Osteocyte (in vitro differentiated cells): ENCODE data around the gene IRX4. TPM values are rescaled to one million over a fixed set of nuclear protein-coding genes. Genes with fewer than 3 reads are reported as not detected.

Experiments
- DNase-seq: peaks from one replicate; pipeline ENCODE4 v3.0.0; 2021; ENCODE audit warnings: mixed read lengths; ENCODE audit not compliant: unreplicated experiment; ENCODE audit errors: extremely low spot score
- H3K27ac Mint-ChIP-seq: one replicate; pipeline ENCODE4 v1.8.0; 2021; ENCODE audit warnings: mild to moderate bottlenecking, mixed read lengths; ENCODE audit not compliant: unreplicated experiment
- H3K27me3 Mint-ChIP-seq: one replicate; pipeline ENCODE4 v1.8.0; 2021; ENCODE audit warnings: mixed read lengths; ENCODE audit not compliant: unreplicated experiment
- H3K36me3 Mint-ChIP-seq: one replicate; pipeline ENCODE4 v1.8.0; 2021; ENCODE audit warnings: mixed read lengths; ENCODE audit not compliant: unreplicated experiment
- H3K4me1 Mint-ChIP-seq: one replicate; pipeline ENCODE4 v1.8.0; 2021; ENCODE audit warnings: mixed read lengths; ENCODE audit not compliant: unreplicated experiment
- H3K4me3 Mint-ChIP-seq: one replicate; pipeline ENCODE4 v1.8.0; 2021; ENCODE audit warnings: mild to moderate bottlenecking, moderate library complexity, mixed read lengths; ENCODE audit not compliant: unreplicated experiment
- H3K9me3 Mint-ChIP-seq: one replicate; pipeline ENCODE4 v1.8.0; 2021; ENCODE audit warnings: mixed read lengths; ENCODE audit not compliant: unreplicated experiment
- total RNA-seq: library from RNA; stranded (reverse); gene quantifications from 2 replicates; pipeline ENCODE4 v1.2.1, GENCODE V29; 2021
- TF ChIP-seq, protein P1 (sequence below): fragments of 200-600 bp; sonication (generic); IDR thresholded peaks from 2 replicates; pipeline ENCODE4 v1.5.0; 2021; ENCODE audit warnings: antibody characterized with exemption, mild to moderate bottlenecking, moderate library complexity

The IRX4 gene
- total RNA-seq, 1 donor from 2014 or later = not detected

DNA sequence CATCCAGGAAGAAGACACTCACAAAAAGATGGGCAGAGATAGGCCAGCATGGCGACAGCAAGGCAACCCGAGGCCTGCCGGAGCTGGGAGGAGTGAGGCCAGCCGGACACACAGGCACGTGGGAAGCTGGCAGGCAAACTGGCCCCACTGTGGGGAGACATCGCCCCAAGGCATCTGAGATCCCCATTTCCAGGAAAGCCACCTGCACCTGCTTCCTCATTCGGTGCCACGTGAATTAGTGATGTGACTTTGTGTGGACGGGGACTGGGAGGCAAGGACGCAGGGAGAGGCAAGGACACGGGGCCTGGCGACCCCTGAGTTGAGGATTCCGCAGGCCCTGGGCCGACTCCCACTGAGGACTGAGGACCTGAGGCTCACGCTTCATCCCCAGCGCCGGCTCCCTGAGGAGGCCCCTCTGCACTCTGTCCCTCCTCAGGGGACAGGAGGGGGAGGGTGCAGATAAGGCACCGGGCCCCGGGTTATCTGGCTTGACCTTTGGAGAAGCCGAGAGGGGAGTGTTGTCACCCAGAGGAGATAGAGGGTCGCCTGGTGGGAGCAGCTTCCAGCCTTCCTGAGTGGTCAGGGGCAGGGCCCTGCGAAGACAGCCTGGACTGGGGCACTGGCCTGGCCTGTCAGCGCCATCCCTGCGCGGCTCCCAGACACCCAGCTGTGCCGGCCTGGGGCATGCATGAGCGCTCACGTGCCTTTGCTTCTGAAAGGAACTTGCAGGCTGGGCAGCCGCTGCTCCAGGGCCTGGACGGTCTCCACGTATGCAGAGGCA is 41.8 kb downstream of the IRX4 start:
- H3K4me3 Mint-ChIP-seq = no peak overlapping the region
- DNase-seq = no peak
- no peaks in the 10 kb centered on the region for H3K9me3 Mint-ChIP-seq
- TF ChIP-seq, protein P1, sequence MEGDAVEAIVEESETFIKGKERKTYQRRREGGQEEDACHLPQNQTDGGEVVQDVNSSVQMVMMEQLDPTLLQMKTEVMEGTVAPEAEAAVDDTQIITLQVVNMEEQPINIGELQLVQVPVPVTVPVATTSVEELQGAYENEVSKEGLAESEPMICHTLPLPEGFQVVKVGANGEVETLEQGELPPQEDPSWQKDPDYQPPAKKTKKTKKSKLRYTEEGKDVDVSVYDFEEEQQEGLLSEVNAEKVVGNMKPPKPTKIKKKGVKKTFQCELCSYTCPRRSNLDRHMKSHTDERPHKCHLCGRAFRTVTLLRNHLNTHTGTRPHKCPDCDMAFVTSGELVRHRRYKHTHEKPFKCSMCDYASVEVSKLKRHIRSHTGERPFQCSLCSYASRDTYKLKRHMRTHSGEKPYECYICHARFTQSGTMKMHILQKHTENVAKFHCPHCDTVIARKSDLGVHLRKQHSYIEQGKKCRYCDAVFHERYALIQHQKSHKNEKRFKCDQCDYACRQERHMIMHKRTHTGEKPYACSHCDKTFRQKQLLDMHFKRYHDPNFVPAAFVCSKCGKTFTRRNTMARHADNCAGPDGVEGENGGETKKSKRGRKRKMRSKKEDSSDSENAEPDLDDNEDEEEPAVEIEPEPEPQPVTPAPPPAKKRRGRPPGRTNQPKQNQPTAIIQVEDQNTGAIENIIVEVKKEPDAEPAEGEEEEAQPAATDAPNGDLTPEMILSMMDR = no peak
- no peaks in the 10 kb centered on the region for H3K36me3 Mint-ChIP-seq
- H3K27ac Mint-ChIP-seq = no peak overlapping the region
- peaks cover 27% of the 10 kb centered on the region for H3K27me3 Mint-ChIP-seq
- peaks cover 1% of the 10 kb centered on the region for H3K4me1 Mint-ChIP-seq

DNA sequence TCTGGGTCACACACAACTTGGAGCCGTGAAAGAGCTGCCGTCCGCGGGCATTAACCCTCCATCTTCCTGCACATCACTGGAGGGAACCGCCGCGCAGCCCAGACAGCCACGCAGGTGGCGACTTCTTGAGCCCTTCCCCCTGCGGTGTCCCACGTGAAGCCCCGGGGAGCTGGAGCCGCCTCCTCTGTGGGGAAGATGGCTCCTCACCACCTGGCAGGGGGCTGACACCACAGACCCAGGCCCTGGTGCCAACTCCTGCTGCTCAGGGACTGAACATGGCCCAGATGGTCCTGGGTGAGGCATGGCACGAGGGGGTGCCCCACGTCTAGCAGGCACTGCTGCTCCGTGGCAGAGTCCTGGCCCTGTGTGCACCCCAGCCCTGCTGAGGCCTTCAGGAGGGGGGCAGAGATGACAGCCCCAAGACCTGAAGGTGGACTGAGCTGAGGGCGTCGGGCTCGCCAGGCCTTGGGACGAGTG is 42.6 kb downstream of the IRX4 start:
- Mint-ChIP-seq H3K4me1 (peaks cover 1% of the 10 kb centered on the region), H3K9me3 (no peaks in the 10 kb centered on the region), H3K27ac (no peak overlapping the region), H3K27me3 (peaks cover 35% of the 10 kb centered on the region), H3K36me3 (no peaks in the 10 kb centered on the region), H3K4me3 (no peak overlapping the region)
- TF ChIP-seq, protein P1 = no peak
- no peak for DNase-seq

DNA sequence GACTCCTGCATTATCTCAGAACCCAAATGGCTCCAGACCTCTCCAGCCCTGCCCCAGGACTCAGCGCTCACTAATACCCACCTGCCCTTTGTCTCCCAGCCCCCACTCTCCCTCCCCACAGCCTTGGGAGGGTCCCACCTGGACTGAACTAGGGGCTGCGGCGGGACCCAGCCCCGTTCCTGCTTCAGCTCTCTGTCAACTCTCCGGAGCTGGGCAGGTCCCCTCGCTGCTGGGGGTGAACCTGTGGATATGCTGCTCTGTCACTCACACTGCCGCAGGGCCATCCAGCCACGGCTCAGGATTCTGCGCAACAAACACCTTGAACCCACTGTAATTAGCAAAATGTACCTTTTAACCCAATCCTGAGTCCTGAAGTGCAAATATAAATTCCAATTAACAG is 44.7 kb downstream of the IRX4 start:
- TF ChIP-seq, protein P1 = no peak
- DNase-seq = no peak
- H3K36me3 Mint-ChIP-seq = no peaks in the 10 kb centered on the region
- H3K4me3 Mint-ChIP-seq = no peak overlapping the region
- H3K4me1 Mint-ChIP-seq = peaks cover 1% of the 10 kb centered on the region
- peaks cover 45% of the 10 kb centered on the region for H3K27me3 Mint-ChIP-seq
- no peak overlapping the region for H3K27ac Mint-ChIP-seq
- H3K9me3 Mint-ChIP-seq = no peaks in the 10 kb centered on the region

DNA sequence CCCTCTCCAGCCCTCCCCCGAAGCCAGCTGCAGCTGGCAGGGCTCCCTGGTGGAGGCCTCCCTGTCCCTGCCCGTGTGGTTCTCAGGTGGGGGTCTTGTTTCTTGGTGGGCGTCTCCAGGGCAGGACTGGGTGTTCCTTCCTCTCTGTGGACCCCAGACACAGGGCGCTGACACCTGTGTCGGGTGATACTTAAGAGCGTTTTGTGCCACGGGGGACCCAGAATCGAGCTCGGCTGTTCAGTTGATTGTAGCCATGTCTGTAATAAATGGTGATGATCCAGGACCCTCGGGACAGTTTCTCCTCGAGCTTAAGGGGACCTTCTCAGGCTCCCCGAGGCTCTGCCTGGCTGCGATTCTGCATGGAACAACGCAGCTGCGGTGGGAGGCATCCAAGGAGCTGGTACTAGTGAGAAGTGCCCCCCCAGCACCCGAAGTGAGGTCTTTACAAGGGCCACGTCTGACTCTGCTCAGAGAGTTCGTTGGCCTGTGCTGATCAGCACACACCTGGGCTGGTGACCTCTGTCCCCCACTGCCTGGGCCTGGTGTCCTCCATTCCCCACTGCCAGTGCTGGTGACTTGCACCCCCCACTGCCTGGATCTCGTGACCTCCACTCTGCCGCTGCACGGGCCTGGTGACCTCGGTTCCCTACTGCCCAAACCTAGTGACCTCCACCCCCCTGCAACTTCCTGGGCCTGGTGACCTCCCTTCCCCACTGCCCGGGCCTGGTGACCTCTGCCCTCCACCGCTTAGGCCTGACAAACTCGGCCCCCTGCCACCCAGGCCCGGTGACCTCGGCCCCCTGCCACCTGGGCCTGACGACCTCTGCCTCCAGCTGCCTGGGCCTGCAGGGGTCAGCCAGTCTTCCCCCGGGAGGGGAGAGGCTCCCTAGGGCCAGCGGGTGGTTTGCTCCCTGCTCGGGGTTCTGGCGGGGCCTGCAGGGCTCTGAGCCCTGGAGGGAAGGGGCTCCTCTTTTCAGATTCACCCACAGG is 45.5 kb downstream of the IRX4 start:
- DNase-seq = no peak
- TF ChIP-seq, protein P1 = no peak
- H3K4me1 Mint-ChIP-seq = peaks cover 1% of the 10 kb centered on the region
- H3K27ac Mint-ChIP-seq = no peak overlapping the region
- peaks cover 43% of the 10 kb centered on the region for H3K27me3 Mint-ChIP-seq
- no peak overlapping the region for H3K4me3 Mint-ChIP-seq
- H3K9me3 Mint-ChIP-seq = no peaks in the 10 kb centered on the region
- H3K36me3 Mint-ChIP-seq = no peaks in the 10 kb centered on the region
